Left ventricle myocardium superior (tissue), 1 donor: Measurements from ENCODE around the gene STRADB. TPM values are rescaled to one million over a fixed set of nuclear protein-coding genes. Genes with fewer than 3 reads are reported as not detected.
"Not testable (repeated sequence)": the region's sequence is repeated elsewhere in the genome, so short reads cannot be mapped to it uniquely, and the experiment has no call there.

Source experiments
- ATAC-seq: fragments of 200-7000 bp; cut with Tn5 transposase; one replicate; pipeline ENCODE4 v1.9.1; 2020; ENCODE audit warnings: mild to moderate bottlenecking, moderate library complexity
- DNase-seq: peaks from one replicate; pipeline ENCODE4 v3.0.0-alpha.2; 2020
- intact Hi-C: fragments of 100-400 bp; cut with micrococcal nuclease; formaldehyde crosslinking; loops from one replicate; pipeline ENCODE4 v1.11.0; 2022
- total RNA-seq: library from RNA; stranded (reverse); fragmentation: NEBNext Ultra II Directional; extraction: Animal tissue kit (Norgen Biotek cat#: 25700); gene quantifications from one replicate; pipeline ENCODE4 v1.2.1, GENCODE V29; 2021
- donor health status: DM: no; HTN: yes; CAD: no; lungs with severe emphysema.

The STRADB gene
- total RNA-seq, 1 donor from 2014 or later: 81.4 TPM

- DNase-seq: no peak
- intact Hi-C loops: loop anchor here (10.0 kb wide), 1 partner anchor 64 kb away; no protein-coding TSS in a partner anchor
- no peak for ATAC-seq
These were observed 6.8 kb downstream of the STRADB start for GRCh38 chr2:201458381-201458780.

- ATAC-seq (no peak), DNase-seq (no peak)
- intact Hi-C loops: no loop called here
These were observed 9.0 kb downstream of the STRADB start for GRCh38 chr2:201460532-201460931.

GRCh38 chr2:201464547-201464946 lies 13.0 kb downstream of the STRADB start:
- intact Hi-C loops: no loop called here
- ATAC-seq (no peak), DNase-seq (no peak)

- peak; percentile 74 for ATAC-seq
- peak; percentile 50 for DNase-seq
- intact Hi-C loops: no loop called here
These were observed 14.0 kb downstream of the STRADB start for GRCh38 chr2:201465524-201465971.

GRCh38 chr2:201466050-201466675 lies 14.6 kb downstream of the STRADB start:
- peak; percentile 78 for ATAC-seq
- no peak for DNase-seq
- intact Hi-C loops: no loop called here

- intact Hi-C loops: no loop called here
- DNase-seq (no peak), ATAC-seq (no peak)
These were observed 16.1 kb downstream of the STRADB start for GRCh38 chr2:201467666-201468065.

GRCh38 chr2:201470821-201471731 lies 19.5 kb downstream of the STRADB start:
- peak; percentile 39 for DNase-seq
- intact Hi-C loops: no loop called here
- peak; percentile 85 for ATAC-seq

GRCh38 chr2:201471732-201472393 lies 20.3 kb downstream of the STRADB start:
- DNase-seq (no peak), ATAC-seq (no peak)
- intact Hi-C loops: no loop called here

GRCh38 chr2:201472411-201472810 lies 20.9 kb downstream of the STRADB start:
- intact Hi-C loops: no loop called here
- DNase-seq (no peak), ATAC-seq (no peak)

- intact Hi-C loops: no loop called here
- DNase-seq: no peak
- peak; percentile 55 for ATAC-seq
These were observed 31.0 kb downstream of the STRADB start for GRCh38 chr2:201482543-201482942.

GRCh38 chr2:201483342-201483741 lies 31.8 kb downstream of the STRADB start:
- no peak for DNase-seq
- peak; percentile 48 for ATAC-seq
- intact Hi-C loops: no loop called here

- DNase-seq, intact Hi-C loops, ATAC-seq: not testable (repeated sequence)
These were observed 32.2 kb downstream of the STRADB start for GRCh38 chr2:201483758-201484157.

GRCh38 chr2:201484805-201485204 lies 33.3 kb downstream of the STRADB start:
- intact Hi-C loops: no loop called here
- DNase-seq (no peak), ATAC-seq (no peak)

GRCh38 chr2:201490291-201490690 lies 38.8 kb downstream of the STRADB start:
- DNase-seq: no peak
- intact Hi-C loops: no loop called here
- peak; percentile 74 for ATAC-seq

- DNase-seq (no peak), ATAC-seq (no peak)
- intact Hi-C loops: no loop called here
These were observed 45.2 kb downstream of the STRADB start for GRCh38 chr2:201496785-201497184.

- intact Hi-C loops: no loop called here
- ATAC-seq: no peak
- DNase-seq: no peak
These were observed 49.0 kb downstream of the STRADB start for GRCh38 chr2:201500534-201500933.

- DNase-seq (no peak), ATAC-seq (no peak)
- intact Hi-C loops: no loop called here
These were observed 51.2 kb downstream of the STRADB start for GRCh38 chr2:201502713-201503112.

- no peak for DNase-seq
- no peak for ATAC-seq
- intact Hi-C loops: no loop called here
These were observed 56.2 kb downstream of the STRADB start for GRCh38 chr2:201507725-201508124.

- ATAC-seq (no peak), DNase-seq (no peak)
- intact Hi-C loops: no loop called here
These were observed 61.7 kb downstream of the STRADB start for GRCh38 chr2:201513271-201513670.
